ENCODE measurements around the gene PLEKHH2. TPM values are rescaled to one million over a fixed set of nuclear protein-coding genes. Genes with fewer than 3 reads are reported as not detected.
A peak's percentile ranks its signal among the peaks of the same experiment; 100 is the strongest.

PLEKHH2 gene
- total and polyA plus RNA-seq, 2 experiments from 2014 or later = 3.3 to 5.1 TPM

DNA sequence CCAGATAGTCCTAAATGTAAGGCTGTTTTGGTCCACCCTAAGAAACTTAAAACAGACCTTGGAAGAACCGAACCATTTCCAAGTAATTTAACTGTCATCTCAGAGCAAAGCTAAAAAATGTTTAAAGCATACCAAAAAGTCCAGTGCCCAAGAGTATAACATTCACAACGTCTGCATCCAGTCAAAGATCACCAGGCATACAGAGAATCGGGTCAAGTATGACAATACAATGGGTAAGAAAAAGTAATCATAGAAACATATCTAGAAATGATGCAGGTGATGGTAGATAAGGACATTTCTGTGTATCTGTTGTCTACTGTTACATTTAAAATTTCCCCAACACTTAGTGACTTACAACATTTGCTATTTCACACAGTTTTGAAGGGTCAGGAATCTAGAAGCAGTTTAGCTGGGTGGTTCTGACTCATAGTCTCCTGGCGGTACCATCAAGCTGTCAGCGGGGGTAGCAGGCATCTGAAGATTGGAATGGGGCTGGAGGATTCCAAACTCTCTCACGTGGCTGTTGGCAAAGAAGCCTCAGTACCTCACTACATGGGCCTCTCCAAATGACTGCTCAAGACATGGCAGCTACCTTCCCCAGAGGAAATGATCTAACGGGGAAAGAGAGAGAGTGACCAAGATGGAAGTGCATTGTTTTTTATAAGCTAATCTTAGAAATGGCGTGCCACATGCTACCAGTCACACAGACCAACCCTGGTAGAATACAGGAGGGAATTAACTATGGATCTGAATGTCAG, 100.2 kb downstream of the PLEKHH2 start:
- Histone ChIP-seq H3K4me3 (no peak overlapping the region), H3K27ac (no peak overlapping the region), H3K27me3 (no peaks in the 10 kb centered on the region), H2AFZ (no peak overlapping the region), H3K9me2 (replicated peaks; ENCODE audit: insufficient read depth) (no peaks in the 10 kb centered on the region), H3K9me3 (ENCODE audit: low read depth) (no peaks in the 10 kb centered on the region), H3K4me1 (ENCODE audit: insufficient read depth) (no peaks in the 10 kb centered on the region), H3K36me3 (replicated peaks; ENCODE audit: insufficient read depth, low read depth) (no peaks in the 10 kb centered on the region), H3K4me2 (no peak overlapping the region), H4K20me1 (ENCODE audit: insufficient read depth, poor library complexity, severe bottlenecking) (no peaks in the 10 kb centered on the region), H3K79me2 (no peaks in the 10 kb centered on the region)
- peak; percentile 30 for DNase-seq (ENCODE audit: low spot score)
- TF ChIP-seq EZH2phosphoT487 (IDR thresholded peaks at IDR 0.05; ENCODE audit: low read depth, severe bottlenecking, unreplicated experiment) (no peak), EZH2 (IDR thresholded peaks at IDR 0.05; ENCODE audit: borderline replicate concordance) (no peak)
- TF ChIP-seq, protein P1, sequence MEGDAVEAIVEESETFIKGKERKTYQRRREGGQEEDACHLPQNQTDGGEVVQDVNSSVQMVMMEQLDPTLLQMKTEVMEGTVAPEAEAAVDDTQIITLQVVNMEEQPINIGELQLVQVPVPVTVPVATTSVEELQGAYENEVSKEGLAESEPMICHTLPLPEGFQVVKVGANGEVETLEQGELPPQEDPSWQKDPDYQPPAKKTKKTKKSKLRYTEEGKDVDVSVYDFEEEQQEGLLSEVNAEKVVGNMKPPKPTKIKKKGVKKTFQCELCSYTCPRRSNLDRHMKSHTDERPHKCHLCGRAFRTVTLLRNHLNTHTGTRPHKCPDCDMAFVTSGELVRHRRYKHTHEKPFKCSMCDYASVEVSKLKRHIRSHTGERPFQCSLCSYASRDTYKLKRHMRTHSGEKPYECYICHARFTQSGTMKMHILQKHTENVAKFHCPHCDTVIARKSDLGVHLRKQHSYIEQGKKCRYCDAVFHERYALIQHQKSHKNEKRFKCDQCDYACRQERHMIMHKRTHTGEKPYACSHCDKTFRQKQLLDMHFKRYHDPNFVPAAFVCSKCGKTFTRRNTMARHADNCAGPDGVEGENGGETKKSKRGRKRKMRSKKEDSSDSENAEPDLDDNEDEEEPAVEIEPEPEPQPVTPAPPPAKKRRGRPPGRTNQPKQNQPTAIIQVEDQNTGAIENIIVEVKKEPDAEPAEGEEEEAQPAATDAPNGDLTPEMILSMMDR (IDR thresholded peaks at IDR 0.05; ENCODE audit: poor library complexity) = no peak
- 70% methylated on average over 8 of the region's 8 CpGs for WGBS (ENCODE audit: low lambda C conversion rate, missing lambda C conversion rate)

DNA sequence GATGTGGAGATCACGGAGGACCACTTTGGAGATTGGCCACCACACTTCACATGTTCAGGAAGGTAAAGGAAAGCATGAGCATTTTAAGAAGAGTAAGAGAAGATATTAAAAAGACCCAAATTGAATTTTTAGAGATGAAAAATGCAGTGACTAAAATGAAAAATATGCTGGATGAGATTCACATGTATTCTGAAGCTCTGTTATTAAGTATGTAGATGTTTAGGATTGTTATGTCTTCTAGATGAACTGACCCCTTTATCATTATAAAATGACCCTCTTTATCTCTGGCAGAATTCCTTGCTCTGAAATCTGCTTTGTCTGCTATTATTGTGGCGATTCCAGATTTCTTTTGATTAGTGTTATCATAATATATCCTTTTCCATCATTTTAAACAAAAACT, 100.8 kb downstream of the PLEKHH2 start:
- no peak overlapping the region for H3K27ac ChIP-seq
- no peaks in the 10 kb centered on the region for H3K27me3 ChIP-seq
- 84% methylated on average over 2 of the region's 2 CpGs for WGBS (ENCODE audit: low lambda C conversion rate, missing lambda C conversion rate)
- DNase-seq (ENCODE audit: low spot score) = no peak
- no peaks in the 10 kb centered on the region for H3K4me1 ChIP-seq (ENCODE audit: insufficient read depth)
- no peaks in the 10 kb centered on the region for H3K9me3 ChIP-seq (ENCODE audit: low read depth)
- H3K36me3 ChIP-seq (replicated peaks; ENCODE audit: insufficient read depth, low read depth) = no peaks in the 10 kb centered on the region
- no peaks in the 10 kb centered on the region for H3K9me2 ChIP-seq (replicated peaks; ENCODE audit: insufficient read depth)
- H3K79me2 ChIP-seq = no peaks in the 10 kb centered on the region
- no peak overlapping the region for H3K4me3 ChIP-seq
- TF ChIP-seq, protein P1 (IDR thresholded peaks at IDR 0.05; ENCODE audit: poor library complexity) = no peak
- TF ChIP-seq EZH2phosphoT487 (IDR thresholded peaks at IDR 0.05; ENCODE audit: low read depth, severe bottlenecking, unreplicated experiment) (no peak), EZH2 (IDR thresholded peaks at IDR 0.05; ENCODE audit: borderline replicate concordance) (no peak)
- no peak overlapping the region for H3K4me2 ChIP-seq
- no peak overlapping the region for H2AFZ ChIP-seq
- H4K20me1 ChIP-seq (ENCODE audit: insufficient read depth, poor library complexity, severe bottlenecking) = no peaks in the 10 kb centered on the region

DNA sequence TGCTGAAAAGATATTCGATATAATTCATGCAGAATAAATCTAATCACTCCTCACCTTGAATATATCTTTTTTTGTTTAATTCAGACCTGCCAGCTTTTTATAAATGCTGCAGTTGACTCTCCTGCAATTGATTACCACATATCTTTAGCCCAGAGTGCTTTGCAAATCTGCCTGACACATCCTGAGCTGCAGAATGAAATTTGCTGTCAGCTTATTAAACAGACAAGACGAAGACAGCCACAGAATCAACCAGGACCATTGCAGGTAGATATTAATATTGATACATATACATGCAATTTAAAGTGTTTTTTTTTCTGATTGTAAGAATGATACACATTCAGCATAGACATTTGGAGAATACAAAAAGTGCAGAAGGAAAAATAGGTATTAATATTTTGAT, 101.2 kb downstream of the PLEKHH2 start:
- TF ChIP-seq EZH2phosphoT487 (IDR thresholded peaks at IDR 0.05; ENCODE audit: low read depth, severe bottlenecking, unreplicated experiment) (no peak), EZH2 (IDR thresholded peaks at IDR 0.05; ENCODE audit: borderline replicate concordance) (no peak)
- TF ChIP-seq, protein P1 (IDR thresholded peaks at IDR 0.05; ENCODE audit: poor library complexity) = no peak
- WGBS (ENCODE audit: low lambda C conversion rate, missing lambda C conversion rate) = 83% methylated on average over 2 of the region's 2 CpGs
- no peak overlapping the region for H3K4me2 ChIP-seq
- no peaks in the 10 kb centered on the region for H3K9me3 ChIP-seq (ENCODE audit: low read depth)
- no peaks in the 10 kb centered on the region for H3K27me3 ChIP-seq
- no peaks in the 10 kb centered on the region for H3K79me2 ChIP-seq
- no peak overlapping the region for H3K27ac ChIP-seq
- no peaks in the 10 kb centered on the region for H4K20me1 ChIP-seq (ENCODE audit: insufficient read depth, poor library complexity, severe bottlenecking)
- no peak for DNase-seq (ENCODE audit: low spot score)
- H3K9me2 ChIP-seq (replicated peaks; ENCODE audit: insufficient read depth) = no peaks in the 10 kb centered on the region
- H3K4me3 ChIP-seq = no peak overlapping the region
- no peak overlapping the region for H2AFZ ChIP-seq
- H3K4me1 ChIP-seq (ENCODE audit: insufficient read depth) = no peaks in the 10 kb centered on the region
- no peaks in the 10 kb centered on the region for H3K36me3 ChIP-seq (replicated peaks; ENCODE audit: insufficient read depth, low read depth)

Data from hepatocyte (in vitro differentiated cells).